HepG2 (cell line): Measurements from ENCODE around the gene PPP1R1A.

Experiments
- AFF4 ChIP-seq: sonication (generic); formaldehyde crosslinking; IDR thresholded peaks from 2 replicates; pipeline ENCODE4 v1.4.0; 2020; ENCODE audit warnings: missing genetic modification reagents
- EP300 ChIP-seq, 3 experiments: sonication (generic) in 1 of 3; formaldehyde crosslinking in 1 of 3; IDR thresholded peaks; 2 replicates each; pipeline versions ENCODE4 v1.5.1 to v1.6.1; 2011 to 2020; ENCODE audit warnings: low read depth in 2 of 3, low read length in 2 of 3, borderline replicate concordance in 1 of 3, improper control_type of control experiment in 1 of 3, mild to moderate bottlenecking in 1 of 3, missing genetic modification reagents in 1 of 3, moderate library complexity in 1 of 3
- POLR2A ChIP-seq, 2 experiments: IDR thresholded peaks; 2 replicates each; pipeline ENCODE4 v1.6.1; 2011; ENCODE audit warnings: low read depth in 2 of 2, low read length in 2 of 2, mild to moderate bottlenecking in 1 of 2, moderate library complexity in 1 of 2; ENCODE audit not compliant: insufficient read depth in 1 of 2
- RCOR2 ChIP-seq: IDR thresholded peaks from 2 replicates; pipeline ENCODE4 v1.6.1; 2016; ENCODE audit warnings: missing biosample characterization, missing genetic modification reagents
- RFX5 ChIP-seq: IDR thresholded peaks from 2 replicates; pipeline ENCODE4 v1.6.1; 2011; ENCODE audit warnings: low read depth, low read length, improper control_type of control experiment
- TBL1XR1 ChIP-seq: fragments of 150-350 bp; IDR thresholded peaks from 2 replicates; pipeline ENCODE4 v1.6.1; 2014; ENCODE audit warnings: borderline replicate concordance, low read length; ENCODE audit not compliant: partially characterized antibody
- USF2 ChIP-seq, 2 experiments: sonication (generic) in 1 of 2; formaldehyde crosslinking in 1 of 2; IDR thresholded peaks; 2 replicates each; pipeline versions ENCODE4 v1.5.1 to v1.6.1; 2011 to 2020; ENCODE audit warnings: borderline replicate concordance in 1 of 2, low read depth in 1 of 2, low read length in 1 of 2, mild to moderate bottlenecking in 1 of 2, missing genetic modification reagents in 1 of 2, moderate library complexity in 1 of 2
- ZIK1 ChIP-seq: sonication (generic); formaldehyde crosslinking; IDR thresholded peaks from 2 replicates; pipeline ENCODE4 v1.5.0; 2020; ENCODE audit warnings: mild to moderate bottlenecking, low read depth, missing genetic modification reagents, borderline replicate concordance
- ZNF512 ChIP-seq: sonication (generic); formaldehyde crosslinking; IDR thresholded peaks from 2 replicates; pipeline ENCODE4 v1.4.0; 2020; ENCODE audit warnings: mild to moderate bottlenecking, missing genetic modification reagents
- ZNF629 ChIP-seq: sonication (generic); formaldehyde crosslinking; conservative IDR thresholded peaks from 2 replicates; pipeline ENCODE4 v1.5.0; 2020; ENCODE audit warnings: missing genetic modification reagents
- ZNF746 ChIP-seq: sonication (generic); formaldehyde crosslinking; IDR thresholded peaks from 2 replicates; pipeline ENCODE4 v1.8.0; 2022; ENCODE audit warnings: mild to moderate bottlenecking, missing genetic modification reagents

GRCh38 chr12:54606556-54606955 is 18.1 kb upstream of the PPP1R1A start:
- TF ChIP-seq AFF4 (CRISPR knock-in tag) (no peak), ZIK1 (CRISPR knock-in tag) (no peak), RCOR2 (CRISPR knock-in tag) (no peak), ZNF512 (CRISPR knock-in tag) (no peak), EP300 (IDR thresholded peaks at IDR 0.05; ENCODE audit: low read depth in 2 of 2, low read length in 2 of 2) (no peak), EP300 (CRISPR knock-in tag; IDR thresholded peaks at IDR 0.05; ENCODE audit: borderline replicate concordance) (no peak), USF2 (IDR thresholded peaks at IDR 0.05; ENCODE audit: low read depth, low read length) (no peak), USF2 (CRISPR knock-in tag; IDR thresholded peaks at IDR 0.05; ENCODE audit: borderline replicate concordance) (no peak), ZNF629 (CRISPR knock-in tag) (no peak), POLR2A (IDR thresholded peaks at IDR 0.05; ENCODE audit: insufficient read depth in 1 of 2, low read depth in 2 of 2, low read length in 2 of 2) (no peak), RFX5 (no peak), TBL1XR1 (no peak), ZNF746 (no peak)
